Stimulated activated CD8-positive, alpha-beta memory T cell treated with anti-CD3 and anti-CD28 coated beads, Interleukin-4, amount 100 ng/mL, for 48 hours (primary cell): ENCODE measurements around the gene SLC39A10.

ENCODE experiments used
- DNase-seq: peaks from one replicate; pipeline ENCODE4 v3.0.0-alpha.2; 2020

The SLC39A10 gene

DNA sequence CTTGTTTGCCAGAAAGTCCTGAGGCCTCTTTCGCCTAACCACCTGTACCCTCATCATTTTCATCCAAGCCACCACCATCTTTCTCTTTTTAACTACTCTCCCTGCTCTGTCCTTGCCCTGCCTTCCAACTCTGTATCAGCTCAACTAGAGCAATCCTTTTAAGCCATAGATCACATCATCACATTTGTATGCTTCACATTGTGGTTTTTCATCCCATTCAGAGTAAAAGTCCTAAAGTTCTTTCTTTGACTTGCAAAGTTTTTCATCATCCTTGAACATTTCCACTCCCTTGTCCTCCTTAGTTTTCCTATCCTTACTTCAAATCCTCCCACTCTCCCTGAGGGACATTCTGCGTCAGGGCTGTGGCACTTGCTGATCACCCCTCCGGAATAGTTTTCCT lies 73.9 kb downstream of the SLC39A10 start:
- no peak for DNase-seq

DNA sequence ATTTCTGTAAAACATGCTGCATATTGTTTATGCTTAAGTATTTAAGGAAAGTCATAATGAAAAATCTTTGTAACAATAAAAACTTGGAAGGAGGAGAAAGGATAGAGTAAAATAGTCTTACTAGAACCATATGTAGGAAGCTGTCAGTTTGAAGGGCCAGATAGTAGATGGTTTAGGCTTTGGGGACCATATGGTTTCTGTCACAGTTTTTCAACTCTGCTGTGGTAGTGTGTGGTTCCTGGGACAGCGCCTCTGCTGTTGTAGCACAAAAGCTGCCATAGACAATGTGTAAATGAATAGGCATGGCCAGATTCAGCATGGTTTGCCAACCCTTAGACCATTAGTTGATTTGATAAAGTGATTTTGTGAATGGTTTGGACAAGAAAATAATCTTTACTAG lies 75.5 kb downstream of the SLC39A10 start:
- no peak for DNase-seq

- DNase-seq = no peak
Measured at GRCh38 chr2:195733831-195734230, 76.8 kb downstream of the SLC39A10 start.

GRCh38 chr2:195734395-195734794 lies 77.4 kb downstream of the SLC39A10 start:
- no peak for DNase-seq

GRCh38 chr2:195734931-195735330 lies 77.9 kb downstream of the SLC39A10 start:
- no peak for DNase-seq

DNA sequence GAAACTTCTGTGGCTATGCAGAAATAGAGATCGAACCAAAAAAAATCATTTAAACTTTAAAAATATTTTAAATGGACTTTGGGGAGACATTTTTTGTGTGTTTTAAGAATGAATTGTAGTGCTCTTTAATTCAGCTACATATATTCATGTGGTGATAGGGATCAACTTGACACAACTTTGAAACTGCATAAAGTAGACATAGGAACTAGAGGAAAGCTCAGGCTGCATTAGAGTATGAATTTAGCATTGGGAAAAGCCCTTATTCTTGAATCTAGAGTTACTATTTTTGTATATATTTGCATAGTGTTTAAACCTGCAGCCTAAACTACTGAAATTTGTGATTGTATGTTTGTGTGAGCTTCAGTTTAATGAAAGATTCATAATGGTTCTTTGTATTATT lies 78.3 kb downstream of the SLC39A10 start:
- no peak for DNase-seq

GRCh38 chr2:195737511-195738325 lies 80.7 kb downstream of the SLC39A10 start:
- no peak for DNase-seq

- DNase-seq = no peak
Measured at GRCh38 chr2:195741191-195741590, 84.2 kb downstream of the SLC39A10 start.

- no peak for DNase-seq
Measured at GRCh38 chr2:195756218-195756942, 99.4 kb downstream of the SLC39A10 start.

GRCh38 chr2:195758846-195759245 lies 101.8 kb downstream of the SLC39A10 start:
- no peak for DNase-seq

GRCh38 chr2:195759877-195760276 lies 102.9 kb downstream of the SLC39A10 start:
- no peak for DNase-seq

GRCh38 chr2:195763866-195764265 lies 106.8 kb downstream of the SLC39A10 start:
- no peak for DNase-seq

DNA sequence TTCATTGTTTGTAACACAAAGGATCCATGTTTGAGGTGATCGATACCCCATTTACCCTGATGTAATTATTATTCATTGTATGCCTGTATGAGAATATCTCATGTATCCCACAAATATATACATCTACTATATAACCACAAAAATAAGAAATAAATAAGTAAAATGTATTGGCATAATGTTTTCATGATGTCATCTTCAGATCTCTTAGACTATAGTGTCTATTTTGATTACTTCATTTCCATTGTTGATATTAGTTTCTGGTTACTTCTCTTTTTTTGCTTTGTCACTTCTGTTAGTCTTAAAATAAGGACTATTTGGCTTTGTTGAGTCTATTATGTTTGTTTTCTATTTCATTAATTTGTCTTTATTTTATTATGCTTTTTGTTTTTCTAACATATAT lies 109.7 kb downstream of the SLC39A10 start:
- no peak for DNase-seq

DNA sequence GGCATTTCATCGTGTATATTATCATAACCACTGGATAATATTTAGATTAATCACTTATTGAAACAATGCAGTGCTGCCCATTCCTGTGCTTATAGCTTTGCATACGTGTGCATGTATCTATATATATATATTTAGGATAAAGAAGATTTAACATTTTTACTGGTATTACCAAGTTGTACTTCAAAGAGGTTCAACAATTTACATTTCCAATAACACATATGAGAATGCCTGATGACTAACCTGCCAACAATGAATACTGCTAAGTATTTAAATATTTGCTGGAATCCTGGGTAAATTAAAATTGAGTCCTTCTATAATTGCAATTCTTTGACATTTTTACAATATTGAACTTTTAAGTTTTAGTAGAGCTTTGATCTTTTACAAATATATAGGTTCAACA lies 111.4 kb downstream of the SLC39A10 start:
- DNase-seq = no peak

- DNase-seq = no peak
Measured at GRCh38 chr2:195769975-195770374, 112.9 kb downstream of the SLC39A10 start.

DNA sequence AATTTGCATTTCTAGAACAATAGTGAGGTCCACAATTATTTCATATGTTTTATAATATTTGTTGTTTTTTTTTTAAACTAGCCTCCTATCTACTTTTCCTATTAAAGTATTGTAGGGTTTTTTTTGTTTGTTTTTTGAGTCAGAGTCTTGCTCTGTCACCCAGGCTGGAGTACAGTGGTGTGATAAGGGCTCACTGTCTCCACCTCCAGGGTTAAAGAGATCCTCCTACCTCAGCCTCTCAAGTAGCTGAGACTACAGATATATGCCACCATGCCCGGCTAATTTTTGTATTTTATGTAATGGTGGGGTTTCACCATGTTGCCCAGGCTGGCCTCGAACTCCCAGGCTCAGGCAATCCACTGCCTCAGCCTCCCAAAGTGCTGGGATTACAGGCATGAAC lies 122.5 kb downstream of the SLC39A10 start:
- DNase-seq = no peak

GRCh38 chr2:195782156-195782555 lies 125.1 kb downstream of the SLC39A10 start:
- no peak for DNase-seq
